Upper lobe of left lung (tissue), 6 donors: ENCODE measurements around the gene NENF. TPM values are rescaled to one million over a fixed set of nuclear protein-coding genes. Genes with fewer than 3 reads are reported as not detected.

Experiments used
- ATAC-seq, 2 donors: fragments of 200-7000 bp; cut with Tn5 transposase; one replicate each; pipeline ENCODE4 v1.9.1; 2022; ENCODE audit warnings: mild to moderate bottlenecking in 2 of 2, moderate library complexity in 2 of 2; ENCODE audit not compliant: low FRiP score in 2 of 2
- DNase-seq, 2 donors: peaks; one replicate each; pipeline ENCODE4 v3.0.0-alpha.2; 2019 to 2020
- H3K27ac ChIP-seq, 4 donors: fragments of 200-600 bp; sonication (generic); one replicate each; pipeline ENCODE4 v1.5.1; 2016 to 2019
- H3K27me3 ChIP-seq, 4 donors: fragments of 200-600 bp; sonication (generic); one replicate each; pipeline ENCODE4 v1.5.1; 2017 to 2019
- H3K36me3 ChIP-seq, 4 donors: fragments of 200-600 bp; sonication (generic); one replicate each; pipeline ENCODE4 v1.5.1; 2016 to 2019
- H3K4me1 ChIP-seq, 4 donors: fragments of 200-600 bp; sonication (generic); one replicate each; pipeline ENCODE4 v1.5.1; 2018 to 2019
- H3K4me3 ChIP-seq, 4 donors: fragments of 200-600 bp; sonication (generic); one replicate each; pipeline ENCODE4 v1.5.1; 2017 to 2019; ENCODE audit warnings: mild to moderate bottlenecking in 2 of 4, moderate library complexity in 1 of 4
- H3K9me3 ChIP-seq, 4 donors: fragments of 200-600 bp; sonication (generic); one replicate each; pipeline ENCODE4 v1.5.1; 2018 to 2019
- EP300 ChIP-seq, 4 donors: sonication (generic); formaldehyde crosslinking; IDR thresholded peaks; one replicate each; pipeline ENCODE4 v1.5.1; 2017; ENCODE audit warnings: antibody characterized with exemption in 4 of 4, control low read depth in 2 of 4
- POLR2A ChIP-seq, 4 donors: fragments of 450-650 bp; IDR thresholded peaks; one replicate each; pipeline ENCODE4 v1.5.1; 2016 to 2017; ENCODE audit warnings: antibody characterized with exemption in 4 of 4, mild to moderate bottlenecking in 2 of 4
- POLR2AphosphoS5 ChIP-seq, 2 donors: sonication (generic); formaldehyde crosslinking; IDR thresholded peaks; one replicate each; pipeline ENCODE4 v1.5.1; 2017; ENCODE audit warnings: antibody characterized with exemption in 2 of 2
- WGBS, 2 donors: methylation state at CpG; one replicate each; pipeline ENCODE4 v1.1.5; 2017 to 2018; 5-methylcytosine and 5-hydroxymethylcytosine counted together
- total RNA-seq, 6 donors: library from RNA; depleted of rRNA in 4 of 6; stranded (reverse); fragments of >200 nt in 4 of 6; gene quantifications; one replicate each; pipeline versions ENCODE4 v1.1.0 to v1.2.1, GENCODE V29; 2016 to 2021
- TF ChIP-seq, protein P1 (sequence below), 6 experiments: fragments of 450-650 bp in 4 of 6; fragments of 200-600 bp in 2 of 6; sonication (generic) in 2 of 6; IDR thresholded peaks; one replicate each; pipeline ENCODE4 v1.5.1; 2016 to 2019; ENCODE audit warnings: antibody characterized with exemption in 6 of 6
- donor health status: DM: no; HTN: no; CAD: no; lungs with moderate emphysema.
- donor health status: DM: no; HTN: yes; CAD: no; lungs with severe emphysema.

Gene NENF
- total RNA-seq, 6 donors from 2014 or later: 21.0 to 67.5 (median 50.1) TPM

DNA sequence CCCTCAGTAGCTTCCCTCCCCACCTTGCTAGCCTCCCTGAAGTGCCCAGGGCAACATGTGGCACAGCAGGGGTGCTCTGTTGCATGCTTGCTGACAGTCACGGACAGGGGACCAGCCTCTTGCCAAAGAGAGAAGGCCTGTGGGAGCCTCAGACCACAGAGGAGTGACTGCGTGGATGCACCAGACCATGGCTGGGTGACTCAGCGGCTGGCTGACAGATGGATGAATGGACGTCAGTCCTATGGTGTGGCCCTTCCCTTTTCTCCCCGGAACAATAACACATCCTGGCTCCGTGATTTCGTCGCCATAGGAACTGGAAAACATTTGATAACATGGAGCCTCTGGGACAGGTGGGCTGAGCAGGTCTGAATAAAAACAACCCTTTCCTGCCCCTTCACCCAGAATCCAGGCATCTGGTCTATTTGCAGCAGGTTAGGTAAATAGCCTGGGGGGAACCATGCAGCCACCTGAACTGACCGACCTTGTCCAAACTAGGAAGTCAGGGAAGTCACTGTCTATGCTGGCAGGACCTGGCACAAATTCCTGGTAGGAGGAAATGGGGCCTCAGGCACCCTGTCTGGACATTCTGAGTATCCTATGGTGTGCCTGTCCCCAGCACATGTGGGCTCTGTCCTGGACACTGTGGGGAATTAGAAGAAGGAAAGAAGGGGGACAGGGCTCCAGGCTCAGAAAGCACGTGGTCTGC is 53.3 kb downstream of the NENF start:
- Histone ChIP-seq H3K4me1 (peaks cover 4 to 21% (median 10%) of the 10 kb centered on the region in 4 donors), H3K27me3 (no peaks in the 10 kb centered on the region), H3K4me3 (no peak overlapping the region), H3K27ac (peak overlapping the region in 2 of 4 donors; percentile 23 to 30), H3K9me3 (no peaks in the 10 kb centered on the region), H3K36me3 (no peaks in the 10 kb centered on the region)
- peak in 1 of 2 donors; percentile 83 for DNase-seq
- WGBS, 2 donors: 51 to 54% methylated on average over 6 to 10 of the region's 10 CpGs
- TF ChIP-seq EP300 (IDR thresholded peaks at IDR 0.05): peak; percentile 29 to 85 (median 65)
- TF ChIP-seq POLR2A (IDR thresholded peaks at IDR 0.05): no peak
- TF ChIP-seq, protein P1, sequence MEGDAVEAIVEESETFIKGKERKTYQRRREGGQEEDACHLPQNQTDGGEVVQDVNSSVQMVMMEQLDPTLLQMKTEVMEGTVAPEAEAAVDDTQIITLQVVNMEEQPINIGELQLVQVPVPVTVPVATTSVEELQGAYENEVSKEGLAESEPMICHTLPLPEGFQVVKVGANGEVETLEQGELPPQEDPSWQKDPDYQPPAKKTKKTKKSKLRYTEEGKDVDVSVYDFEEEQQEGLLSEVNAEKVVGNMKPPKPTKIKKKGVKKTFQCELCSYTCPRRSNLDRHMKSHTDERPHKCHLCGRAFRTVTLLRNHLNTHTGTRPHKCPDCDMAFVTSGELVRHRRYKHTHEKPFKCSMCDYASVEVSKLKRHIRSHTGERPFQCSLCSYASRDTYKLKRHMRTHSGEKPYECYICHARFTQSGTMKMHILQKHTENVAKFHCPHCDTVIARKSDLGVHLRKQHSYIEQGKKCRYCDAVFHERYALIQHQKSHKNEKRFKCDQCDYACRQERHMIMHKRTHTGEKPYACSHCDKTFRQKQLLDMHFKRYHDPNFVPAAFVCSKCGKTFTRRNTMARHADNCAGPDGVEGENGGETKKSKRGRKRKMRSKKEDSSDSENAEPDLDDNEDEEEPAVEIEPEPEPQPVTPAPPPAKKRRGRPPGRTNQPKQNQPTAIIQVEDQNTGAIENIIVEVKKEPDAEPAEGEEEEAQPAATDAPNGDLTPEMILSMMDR (IDR thresholded peaks at IDR 0.05): no peak
- TF ChIP-seq POLR2AphosphoS5 (IDR thresholded peaks at IDR 0.05): peak; percentile 62 to 74
- ATAC-seq: peak; percentile 59 to 87

DNA sequence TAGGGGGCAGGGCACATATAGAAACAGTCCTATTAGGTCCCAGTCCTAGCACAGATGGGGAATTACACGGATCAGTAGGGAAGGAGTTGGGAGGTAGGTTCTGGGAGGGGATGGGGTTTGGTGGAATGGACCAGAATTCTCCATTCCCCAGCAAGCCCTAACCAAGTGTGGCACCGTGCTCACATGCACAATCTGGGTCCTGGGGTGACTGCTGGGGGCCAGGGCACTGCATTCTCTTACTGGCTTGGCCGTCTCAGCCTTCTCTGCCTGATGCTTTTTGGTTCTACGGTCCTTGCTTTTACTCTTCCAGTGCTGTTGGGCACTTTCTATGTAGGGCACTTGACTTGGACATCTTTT is 53.9 kb downstream of the NENF start:
- WGBS, 2 donors: 84 to 87% methylated on average over 4 of the region's 4 CpGs
- Histone ChIP-seq H3K4me3 (no peak overlapping the region), H3K4me1 (peaks cover 4 to 21% (median 10%) of the 10 kb centered on the region in 4 donors), H3K9me3 (no peaks in the 10 kb centered on the region), H3K27me3 (no peaks in the 10 kb centered on the region), H3K27ac (peak overlapping the region in 2 of 4 donors; percentile 23 to 30), H3K36me3 (no peaks in the 10 kb centered on the region)
- ATAC-seq: no peak
- TF ChIP-seq, protein P1 (IDR thresholded peaks at IDR 0.05): no peak
- TF ChIP-seq POLR2AphosphoS5 (IDR thresholded peaks at IDR 0.05): no peak
- TF ChIP-seq EP300 (IDR thresholded peaks at IDR 0.05): no peak
- no peak for TF ChIP-seq POLR2A (IDR thresholded peaks at IDR 0.05)
- no peak for DNase-seq

DNA sequence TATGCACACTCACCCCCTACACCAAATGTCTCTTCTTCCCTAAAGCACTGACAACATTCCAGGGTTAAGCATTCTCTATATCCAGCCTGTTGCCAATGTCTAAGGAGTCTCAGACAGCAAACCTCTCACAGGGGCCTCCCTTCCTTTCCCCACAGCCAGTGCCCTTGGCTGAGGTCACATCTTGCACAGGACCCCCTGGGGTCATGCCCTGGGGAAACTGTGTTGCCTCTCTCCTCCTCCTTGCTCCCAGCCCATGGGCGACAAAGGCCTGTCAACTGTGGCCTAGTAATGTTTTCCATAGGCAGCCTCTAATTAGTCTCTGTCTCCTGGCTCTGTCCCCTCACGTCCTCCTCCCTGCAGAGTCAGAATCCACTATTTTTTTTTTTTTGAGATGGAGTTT is 54.6 kb downstream of the NENF start:
- Histone ChIP-seq H3K27ac (no peak overlapping the region), H3K4me3 (no peak overlapping the region), H3K4me1 (peaks cover 4 to 21% (median 10%) of the 10 kb centered on the region in 4 donors), H3K27me3 (no peaks in the 10 kb centered on the region), H3K9me3 (no peaks in the 10 kb centered on the region), H3K36me3 (no peaks in the 10 kb centered on the region)
- no peak for ATAC-seq
- 91 to 97% methylated on average over 2 of the region's 2 CpGs for WGBS, 2 donors
- TF ChIP-seq POLR2AphosphoS5 (IDR thresholded peaks at IDR 0.05): no peak
- TF ChIP-seq, protein P1 (IDR thresholded peaks at IDR 0.05): no peak
- TF ChIP-seq POLR2A (IDR thresholded peaks at IDR 0.05): no peak
- TF ChIP-seq EP300 (IDR thresholded peaks at IDR 0.05): no peak
- no peak for DNase-seq

DNA sequence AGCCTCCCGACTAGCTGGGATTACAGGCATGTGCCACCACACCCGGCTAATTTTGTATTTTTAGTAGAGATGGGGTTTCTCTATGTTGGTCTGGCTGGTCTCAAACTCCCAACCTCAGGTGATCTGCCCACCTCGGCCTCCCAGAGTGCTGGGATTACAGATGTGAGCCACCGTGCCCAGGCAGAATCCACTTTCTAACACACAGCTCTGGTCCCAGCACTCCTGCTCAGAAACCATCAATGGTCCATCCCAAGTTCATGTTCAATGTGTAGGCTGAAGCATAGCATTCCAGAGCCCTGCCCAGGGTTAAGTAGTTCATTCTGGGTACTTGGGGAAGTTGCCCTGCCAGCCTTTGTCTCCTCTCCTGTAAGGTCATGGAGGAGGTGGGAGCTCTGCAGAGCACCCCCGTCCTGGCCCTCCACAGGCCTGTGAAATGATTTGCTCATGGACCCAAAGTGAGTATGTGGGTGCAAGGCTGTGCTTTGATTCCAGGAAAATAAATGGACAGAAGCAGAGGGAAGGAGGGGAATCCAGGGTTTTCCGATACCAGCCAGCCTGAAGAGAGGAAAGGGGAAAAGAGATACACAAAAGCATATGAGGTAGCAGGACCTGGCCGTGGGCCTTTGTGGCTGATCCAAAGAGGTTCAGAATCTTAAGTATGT is 55.2 kb downstream of the NENF start:
- no peak for ATAC-seq

DNA sequence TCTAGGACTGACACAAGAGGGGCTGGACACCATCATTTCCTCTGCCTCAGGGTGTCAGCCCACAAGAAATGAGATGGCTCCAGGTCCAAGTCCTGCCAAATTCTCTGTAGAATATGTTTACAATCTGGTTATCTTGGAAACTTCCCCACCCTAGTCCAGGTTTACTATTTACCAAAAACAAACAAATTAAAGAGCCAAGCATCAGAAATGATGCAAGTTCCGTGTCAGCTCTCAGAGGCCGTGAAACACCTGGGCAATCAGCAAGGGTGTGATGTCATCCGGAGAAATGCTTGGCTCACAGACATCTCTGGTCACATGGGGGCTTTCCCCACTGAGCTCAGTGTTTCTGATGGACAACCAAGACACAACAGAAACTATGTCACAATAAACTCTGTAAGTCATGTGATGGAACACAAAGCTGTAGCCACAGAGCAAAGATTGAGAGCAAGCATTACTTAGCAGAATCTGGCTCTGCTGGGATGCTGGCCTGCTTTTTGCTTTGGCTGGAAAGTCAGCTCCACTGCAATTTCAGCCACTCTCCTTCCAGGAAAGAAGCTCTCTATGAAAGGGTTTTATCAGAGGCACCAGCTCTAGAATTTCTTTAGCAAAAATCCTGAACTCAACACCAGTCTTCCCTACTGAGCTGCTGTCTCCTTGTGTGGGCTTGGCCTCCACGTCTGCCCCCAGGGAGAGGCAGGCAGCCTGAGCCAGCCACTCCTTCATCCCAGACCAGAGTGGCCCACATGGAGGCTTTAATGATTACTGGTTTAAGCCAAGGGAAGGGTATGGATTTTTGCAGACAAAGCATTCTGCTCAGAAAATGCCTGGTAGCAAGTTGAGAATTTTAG is 55.9 kb downstream of the NENF start:
- DNase-seq: peak in 1 of 2 donors; percentile 81
- 43 to 61% methylated on average over 4 of the region's 4 CpGs for WGBS, 2 donors
- H3K9me3 ChIP-seq: no peaks in the 10 kb centered on the region

More for the DNA sequence above, 55.2 kb downstream of the NENF start:
- TF ChIP-seq POLR2A (IDR thresholded peaks at IDR 0.05) (no peak), POLR2AphosphoS5 (IDR thresholded peaks at IDR 0.05) (no peak)
- Histone ChIP-seq H3K27me3 (no peaks in the 10 kb centered on the region), H3K4me3 (no peak overlapping the region), H3K9me3 (no peaks in the 10 kb centered on the region), H3K36me3 (no peaks in the 10 kb centered on the region), H3K4me1 (peaks cover 4 to 21% (median 10%) of the 10 kb centered on the region in 4 donors), H3K27ac (peak overlapping the region in 2 of 4 donors; percentile 54 to 61)
- WGBS, 2 donors: 84 to 92% methylated on average over 7 of the region's 7 CpGs
- no peak for DNase-seq

More for the DNA sequence above, 55.9 kb downstream of the NENF start:
- ATAC-seq: peak; percentile 39 to 68
- H3K36me3 ChIP-seq: no peaks in the 10 kb centered on the region
- TF ChIP-seq, protein P1 (IDR thresholded peaks at IDR 0.05): no peak
- TF ChIP-seq POLR2A (IDR thresholded peaks at IDR 0.05) (peak in 1 of 4 donors; percentile 66), EP300 (IDR thresholded peaks at IDR 0.05) (peak in 3 of 4 donors; percentile 8 to 93 (median 59)), POLR2AphosphoS5 (IDR thresholded peaks at IDR 0.05) (peak; percentile 55 to 70)
- H3K4me1 ChIP-seq: peaks cover 4 to 21% (median 10%) of the 10 kb centered on the region in 4 donors
- H3K27ac ChIP-seq: peak overlapping the region in 3 of 4 donors; percentile 22 to 67 (median 61)
- no peak overlapping the region for H3K4me3 ChIP-seq
- no peaks in the 10 kb centered on the region for H3K27me3 ChIP-seq
